Measurements from ENCODE around the gene HMGCLL1.

HMGCLL1 gene

DNA sequence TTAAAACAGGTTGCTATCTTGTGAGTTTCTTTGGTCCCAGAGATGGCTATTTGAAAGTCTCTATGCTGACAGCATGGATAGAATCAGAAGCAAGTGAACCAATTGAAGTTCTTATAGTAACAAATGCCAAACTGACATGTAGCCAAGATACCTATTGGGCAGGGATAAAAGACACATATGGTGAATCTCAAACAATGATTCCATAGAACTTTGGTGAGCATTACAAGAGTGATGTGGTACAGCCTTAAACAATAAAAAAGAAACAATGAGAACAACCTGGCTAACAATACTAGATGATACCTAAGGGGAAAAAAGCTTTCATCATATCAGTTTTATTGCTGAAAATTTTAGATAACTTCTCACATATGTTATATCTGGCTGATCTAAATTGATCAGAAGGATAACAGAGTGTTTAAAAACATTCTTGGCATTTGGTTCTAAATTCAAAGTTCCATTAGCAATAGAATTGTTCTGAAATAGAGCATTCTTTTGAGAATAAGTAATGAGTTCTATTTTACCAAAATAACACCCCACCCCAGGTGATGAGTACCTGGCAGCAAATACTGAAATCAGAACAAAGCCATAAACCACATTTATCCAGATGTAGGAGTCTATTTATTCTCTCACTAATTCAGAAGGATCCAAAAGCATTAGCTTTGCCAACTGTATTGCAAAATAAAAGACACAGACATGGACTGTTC, 5.8 kb upstream of the HMGCLL1 start:
- TF ChIP-seq, protein P1, sequence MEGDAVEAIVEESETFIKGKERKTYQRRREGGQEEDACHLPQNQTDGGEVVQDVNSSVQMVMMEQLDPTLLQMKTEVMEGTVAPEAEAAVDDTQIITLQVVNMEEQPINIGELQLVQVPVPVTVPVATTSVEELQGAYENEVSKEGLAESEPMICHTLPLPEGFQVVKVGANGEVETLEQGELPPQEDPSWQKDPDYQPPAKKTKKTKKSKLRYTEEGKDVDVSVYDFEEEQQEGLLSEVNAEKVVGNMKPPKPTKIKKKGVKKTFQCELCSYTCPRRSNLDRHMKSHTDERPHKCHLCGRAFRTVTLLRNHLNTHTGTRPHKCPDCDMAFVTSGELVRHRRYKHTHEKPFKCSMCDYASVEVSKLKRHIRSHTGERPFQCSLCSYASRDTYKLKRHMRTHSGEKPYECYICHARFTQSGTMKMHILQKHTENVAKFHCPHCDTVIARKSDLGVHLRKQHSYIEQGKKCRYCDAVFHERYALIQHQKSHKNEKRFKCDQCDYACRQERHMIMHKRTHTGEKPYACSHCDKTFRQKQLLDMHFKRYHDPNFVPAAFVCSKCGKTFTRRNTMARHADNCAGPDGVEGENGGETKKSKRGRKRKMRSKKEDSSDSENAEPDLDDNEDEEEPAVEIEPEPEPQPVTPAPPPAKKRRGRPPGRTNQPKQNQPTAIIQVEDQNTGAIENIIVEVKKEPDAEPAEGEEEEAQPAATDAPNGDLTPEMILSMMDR (IDR thresholded peaks at IDR 0.05; ENCODE audit: insufficient read depth, low read depth, low read length, missing control alignments) = no peak

DNA sequence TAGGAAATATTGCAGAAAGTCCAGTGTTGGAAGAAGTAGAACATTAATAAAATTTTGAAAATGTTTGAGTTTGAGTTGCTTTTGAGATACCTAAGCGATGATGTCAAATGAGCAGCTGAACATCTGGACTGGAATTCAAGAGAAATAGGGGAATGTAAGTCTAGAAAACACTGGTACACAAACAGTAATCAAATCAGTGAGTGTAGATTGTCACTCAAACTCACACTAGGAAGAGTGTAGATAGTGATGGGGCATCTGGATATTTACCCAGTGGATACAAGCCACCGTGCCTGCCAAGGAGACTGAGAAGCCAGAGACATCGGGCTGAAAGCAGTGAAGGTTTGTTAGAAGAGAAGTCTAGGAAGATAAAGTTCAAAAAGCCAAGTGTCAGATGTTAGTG, 2.2 kb downstream of the HMGCLL1 start:
- no peak overlapping the region for H3K4me3 ChIP-seq (ENCODE audit: low read length)
- DNase-seq (ENCODE audit: low read depth) = no peak
- TF ChIP-seq, protein P1 (IDR thresholded peaks at IDR 0.05; ENCODE audit: insufficient read depth, low read depth, low read length, missing control alignments) = no peak

More for the DNA sequence above, 5.8 kb upstream of the HMGCLL1 start:
- no peak overlapping the region for H3K4me3 ChIP-seq (ENCODE audit: low read length)
- DNase-seq (ENCODE audit: low read depth) = no peak

DNA sequence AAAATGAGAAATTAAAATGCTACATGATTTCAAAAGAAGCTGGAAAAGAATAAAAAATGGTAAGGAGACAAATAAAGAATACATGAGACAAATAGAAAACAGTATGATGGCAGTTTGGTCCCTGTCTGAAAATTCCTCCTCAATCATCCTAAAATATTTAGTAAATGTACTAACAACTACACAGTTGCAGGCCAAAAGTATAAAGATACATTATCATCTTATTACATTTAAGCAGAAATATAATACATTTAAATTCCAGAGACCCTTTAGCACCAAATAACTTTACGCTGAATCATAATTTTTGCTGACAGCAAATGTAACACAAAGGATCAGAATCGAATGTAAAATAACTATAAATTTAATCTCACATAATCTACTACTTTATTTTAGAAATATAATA, 4.4 kb downstream of the HMGCLL1 start:
- TF ChIP-seq, protein P1 (IDR thresholded peaks at IDR 0.05; ENCODE audit: insufficient read depth, low read depth, low read length, missing control alignments) = no peak
- H3K4me3 ChIP-seq (ENCODE audit: low read length) = no peak overlapping the region
- no peak for DNase-seq (ENCODE audit: low read depth)

DNA sequence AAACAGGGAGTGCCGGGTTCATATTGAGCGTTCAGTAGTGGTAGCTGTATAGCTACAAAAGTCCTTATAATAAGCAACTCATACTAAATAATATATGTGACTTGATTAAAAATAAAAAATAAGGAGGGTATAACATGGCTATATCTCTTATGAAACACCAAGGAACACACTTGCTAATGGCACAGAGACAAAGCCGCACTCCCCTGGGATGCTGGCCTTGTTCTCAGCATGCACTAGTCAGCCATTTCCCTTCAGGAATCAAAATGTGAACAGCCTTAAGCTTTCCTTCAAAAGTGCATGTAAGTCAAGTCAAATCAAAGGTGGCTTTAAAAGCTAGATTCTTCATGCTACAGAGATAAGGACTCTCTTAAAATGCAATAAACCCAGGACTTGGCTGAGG, 9.4 kb downstream of the HMGCLL1 start:
- DNase-seq (ENCODE audit: low read depth) = no peak
- no peak overlapping the region for H3K4me3 ChIP-seq (ENCODE audit: low read length)
- TF ChIP-seq, protein P1 (IDR thresholded peaks at IDR 0.05; ENCODE audit: insufficient read depth, low read depth, low read length, missing control alignments) = no peak

DNA sequence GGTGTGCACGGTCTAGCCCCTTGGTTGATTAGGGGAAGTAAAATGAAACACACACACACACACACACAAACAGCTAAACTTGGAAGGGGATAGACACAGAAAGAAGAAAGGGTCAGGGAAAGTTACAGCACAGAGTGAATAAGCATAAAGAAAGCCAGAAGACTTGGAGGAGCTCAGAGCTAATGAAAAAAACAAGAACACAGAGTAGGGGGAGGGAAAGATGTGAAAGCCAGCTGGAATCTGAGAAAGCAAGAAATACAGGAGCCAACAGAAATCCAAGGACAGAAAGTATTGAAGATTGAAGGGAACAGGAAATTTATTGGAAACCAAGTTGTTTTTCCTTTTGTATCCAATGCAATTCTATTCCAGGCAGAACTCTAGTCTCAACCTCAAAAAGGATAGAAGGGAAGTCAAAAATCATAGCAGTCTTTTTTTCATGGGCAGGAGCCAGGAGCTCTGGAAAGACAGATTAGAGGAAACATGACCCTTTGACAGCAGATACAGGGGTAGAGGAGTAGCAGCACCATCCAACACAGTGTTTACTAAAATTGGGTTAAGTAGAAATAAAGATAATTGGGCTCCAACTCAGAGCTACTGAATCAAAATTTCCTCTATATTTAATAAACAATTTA, 10.1 kb downstream of the HMGCLL1 start:
- TF ChIP-seq, protein P1 (IDR thresholded peaks at IDR 0.05; ENCODE audit: insufficient read depth, low read depth, low read length, missing control alignments) = no peak
- H3K4me3 ChIP-seq (ENCODE audit: low read length) = no peak overlapping the region
- DNase-seq (ENCODE audit: low read depth) = no peak

DNA sequence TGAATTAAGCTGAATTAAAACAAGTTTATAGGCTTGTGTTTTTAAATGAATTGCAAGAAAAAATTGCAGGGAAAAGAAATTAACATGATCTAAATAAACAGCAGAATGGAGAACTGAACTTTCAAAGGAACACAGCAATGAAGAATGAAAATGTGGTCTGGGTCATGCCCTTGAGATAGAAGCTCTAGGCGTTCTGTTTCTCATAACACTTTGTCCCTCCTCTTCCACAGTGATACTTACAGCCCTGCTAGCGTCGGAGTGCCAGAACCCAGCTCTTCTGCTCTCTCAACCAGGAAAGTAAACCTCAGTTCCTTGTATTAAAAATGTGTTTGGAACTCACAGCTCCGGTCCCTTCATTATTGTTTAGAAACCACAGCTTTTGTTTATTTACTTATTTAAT, 11.4 kb downstream of the HMGCLL1 start:
- DNase-seq (ENCODE audit: low read depth) = no peak
- no peak overlapping the region for H3K4me3 ChIP-seq (ENCODE audit: low read length)
- TF ChIP-seq, protein P1 (IDR thresholded peaks at IDR 0.05; ENCODE audit: insufficient read depth, low read depth, low read length, missing control alignments) = no peak

Data from epithelial cell of esophagus (primary cell).